PFSK-1 (cell line): ENCODE data around the gene RABEP2.

Source experiments
- FOXP2 ChIP-seq: optimal IDR thresholded peaks from 2 replicates; pipeline ENCODE3; 2011; ENCODE audit warnings: borderline replicate concordance, control low read depth, inconsistent platforms; ENCODE audit not compliant: insufficient read depth; ENCODE audit errors: extremely low read length, extremely low read depth
- POLR2AphosphoS5 ChIP-seq: IDR thresholded peaks from 2 replicates; pipeline ENCODE4 v1.6.1; 2012; ENCODE audit warnings: low read depth, mild to moderate bottlenecking, control low read depth, low read length, moderate library complexity
- REST ChIP-seq, 2 experiments: IDR thresholded peaks; 2 replicates each; pipeline versions ENCODE4 v1.6.1 to v1.8.0; 2011 to 2012; ENCODE audit warnings: low read depth in 2 of 2, low read length in 2 of 2, control low read depth in 1 of 2, inconsistent platforms in 1 of 2, mild to moderate bottlenecking in 1 of 2, moderate library complexity in 1 of 2; ENCODE audit not compliant: insufficient read depth in 1 of 2
- SIN3A ChIP-seq: IDR thresholded peaks from 2 replicates; pipeline ENCODE4 v1.6.1; 2012; ENCODE audit warnings: mild to moderate bottlenecking, low read length, moderate library complexity, borderline replicate concordance; ENCODE audit not compliant: insufficient read depth
- TAF1 ChIP-seq: IDR thresholded peaks from 2 replicates; pipeline ENCODE4 v1.6.1; 2012; ENCODE audit warnings: low read length, control low read depth, borderline replicate concordance; ENCODE audit not compliant: insufficient read depth

RABEP2 gene

GRCh38 chr16:28917095-28917494, 7.9 kb downstream of the RABEP2 start:
- TF ChIP-seq SIN3A (no peak), REST (IDR thresholded peaks at IDR 0.05; ENCODE audit: insufficient read depth in 1 of 2, low read depth in 2 of 2, low read length in 2 of 2) (no peak), FOXP2 (no peak), TAF1 (no peak), POLR2AphosphoS5 (no peak)

GRCh38 chr16:28915181-28915580, 9.9 kb downstream of the RABEP2 start:
- TF ChIP-seq POLR2AphosphoS5, result no peak
- no peak for TF ChIP-seq REST (IDR thresholded peaks at IDR 0.05; ENCODE audit: insufficient read depth in 1 of 2, low read depth in 2 of 2, low read length in 2 of 2)
- no peak for TF ChIP-seq FOXP2
- TF ChIP-seq SIN3A, result no peak
- no peak for TF ChIP-seq TAF1

DNA sequence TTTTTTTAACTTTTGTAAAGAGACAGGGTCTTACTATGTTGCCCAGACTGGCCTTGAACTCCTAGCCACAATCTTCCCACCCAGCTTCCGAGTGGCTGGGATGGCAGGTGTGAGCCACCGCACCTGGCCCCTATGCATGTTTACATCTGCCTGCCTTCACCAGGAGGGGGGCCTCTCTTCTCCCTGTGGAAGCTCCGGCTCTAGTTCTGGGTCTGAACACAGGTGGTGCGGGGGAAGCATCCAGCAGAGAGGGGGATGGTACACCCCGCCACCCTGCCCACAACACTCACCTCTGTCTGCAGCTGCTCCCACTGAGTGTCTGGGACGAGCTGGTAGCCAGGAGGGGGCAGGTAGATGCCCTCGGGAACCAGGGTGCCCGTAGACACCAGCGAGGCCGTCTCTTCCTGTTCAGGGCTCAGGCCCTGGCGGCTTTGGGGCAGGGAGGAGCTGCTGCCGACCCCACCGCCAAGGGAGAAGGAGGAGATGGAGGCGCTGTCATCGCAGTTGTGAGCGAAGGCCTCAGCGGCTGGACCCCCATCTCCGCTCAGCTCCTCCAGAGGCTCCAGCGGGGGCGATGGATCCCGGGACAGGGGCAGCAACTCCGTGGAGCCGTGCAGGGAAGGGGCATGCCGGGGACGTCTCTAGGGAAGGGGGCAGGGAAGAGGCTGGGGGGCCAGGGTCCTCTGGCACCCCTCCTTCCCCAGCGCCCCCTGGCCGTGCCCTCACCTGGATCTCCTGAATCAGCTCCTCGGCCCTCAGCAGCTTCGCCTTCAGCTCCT, 10.9 kb downstream of the RABEP2 start:
- no peak for TF ChIP-seq SIN3A
- no peak for TF ChIP-seq POLR2AphosphoS5
- no peak for TF ChIP-seq REST (IDR thresholded peaks at IDR 0.05; ENCODE audit: insufficient read depth in 1 of 2, low read depth in 2 of 2, low read length in 2 of 2)
- no peak for TF ChIP-seq FOXP2
- TF ChIP-seq TAF1, result no peak

DNA sequence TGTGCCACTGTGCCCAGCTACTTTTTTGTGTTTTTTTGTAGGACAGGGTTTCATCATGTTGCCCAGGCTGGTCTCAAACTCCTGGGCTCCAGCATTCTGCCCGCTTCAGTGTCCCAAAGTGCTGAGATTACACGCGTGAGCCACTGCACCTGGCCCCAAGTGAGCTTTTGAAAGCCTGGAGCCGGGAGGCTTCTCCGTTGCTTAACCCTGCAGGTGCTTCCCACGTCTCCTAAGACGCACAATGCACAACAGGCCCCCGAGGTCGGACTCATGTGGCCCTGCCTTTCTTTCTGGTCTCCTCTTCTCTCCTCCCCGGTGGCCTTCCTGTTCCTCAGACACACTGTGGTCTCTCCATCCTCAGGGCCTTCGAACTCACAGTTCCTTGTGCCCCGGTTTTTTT, 12.5 kb downstream of the RABEP2 start:
- TF ChIP-seq POLR2AphosphoS5 (no peak), FOXP2 (no peak), REST (IDR thresholded peaks at IDR 0.05; ENCODE audit: insufficient read depth in 1 of 2, low read depth in 2 of 2, low read length in 2 of 2) (no peak), TAF1 (no peak), SIN3A (no peak)
